ENCODE results near the gene ERC1.
A peak's percentile ranks its signal among the peaks of the same experiment; 100 is the strongest.

ERC1 gene

GRCh38 chr12:990661-991349, at the start of gene ERC1:
Gene ERC1, plus strand, starts transcription at chr12:991223. Its CDS starts 36,681 bp downstream, at chr12:1027904.
- DNase-seq = peak; percentile 82

- DNase-seq = peak; percentile 7
These were observed 48.0 kb upstream of the ERC1 start for GRCh38 chr12:943051-943450.

GRCh38 chr12:944211-944610, 46.8 kb upstream of the ERC1 start:
- no peak for DNase-seq

GRCh38 chr12:946212-946611, 44.8 kb upstream of the ERC1 start:
- no peak for DNase-seq

GRCh38 chr12:946631-947030, 44.4 kb upstream of the ERC1 start:
- DNase-seq = no peak

GRCh38 chr12:948238-948637, 42.8 kb upstream of the ERC1 start:
- DNase-seq = no peak

GRCh38 chr12:949453-950191, 41.4 kb upstream of the ERC1 start, which contains the start of gene RAD52:
Gene RAD52, minus strand, starts transcription at chr12:949694. Its CDS starts 16,636 bp downstream, at chr12:933058.
- peak; percentile 99 for DNase-seq

GRCh38 chr12:951176-951575, 39.8 kb upstream of the ERC1 start:
- no peak for DNase-seq

GRCh38 chr12:953776-954175, 37.2 kb upstream of the ERC1 start:
- peak; percentile 67 for DNase-seq

GRCh38 chr12:954741-955140, 36.3 kb upstream of the ERC1 start:
- no peak for DNase-seq

- DNase-seq = no peak
These were observed 35.1 kb upstream of the ERC1 start for GRCh38 chr12:955939-956338.

- DNase-seq = no peak
These were observed 32.4 kb upstream of the ERC1 start for GRCh38 chr12:958588-959123.

- DNase-seq = no peak
These were observed 24.3 kb upstream of the ERC1 start for GRCh38 chr12:966724-967123.

- DNase-seq = no peak
These were observed 23.4 kb upstream of the ERC1 start for GRCh38 chr12:967641-968040.

GRCh38 chr12:968545-968944, 22.5 kb upstream of the ERC1 start:
- DNase-seq = no peak

- DNase-seq = no peak
These were observed 21.2 kb upstream of the ERC1 start for GRCh38 chr12:969821-970220.

GRCh38 chr12:971991-972390, 19.0 kb upstream of the ERC1 start:
- no peak for DNase-seq

GRCh38 chr12:974271-974862, 16.7 kb upstream of the ERC1 start:
- DNase-seq = no peak

GRCh38 chr12:976644-977043, 14.4 kb upstream of the ERC1 start:
- no peak for DNase-seq

GRCh38 chr12:977156-977555, 13.9 kb upstream of the ERC1 start:
- DNase-seq = no peak

GRCh38 chr12:979349-979748, 11.7 kb upstream of the ERC1 start:
- no peak for DNase-seq

GRCh38 chr12:981176-981828, 9.7 kb upstream of the ERC1 start:
- no peak for DNase-seq

- no peak for DNase-seq
These were observed 9.1 kb upstream of the ERC1 start for GRCh38 chr12:981961-982360.
